ENCODE results near the gene PRKACA.

GRCh38 chr19:14147797-14148605, 30.4 kb upstream of the PRKACA start:
- TF ChIP-seq, protein P1, sequence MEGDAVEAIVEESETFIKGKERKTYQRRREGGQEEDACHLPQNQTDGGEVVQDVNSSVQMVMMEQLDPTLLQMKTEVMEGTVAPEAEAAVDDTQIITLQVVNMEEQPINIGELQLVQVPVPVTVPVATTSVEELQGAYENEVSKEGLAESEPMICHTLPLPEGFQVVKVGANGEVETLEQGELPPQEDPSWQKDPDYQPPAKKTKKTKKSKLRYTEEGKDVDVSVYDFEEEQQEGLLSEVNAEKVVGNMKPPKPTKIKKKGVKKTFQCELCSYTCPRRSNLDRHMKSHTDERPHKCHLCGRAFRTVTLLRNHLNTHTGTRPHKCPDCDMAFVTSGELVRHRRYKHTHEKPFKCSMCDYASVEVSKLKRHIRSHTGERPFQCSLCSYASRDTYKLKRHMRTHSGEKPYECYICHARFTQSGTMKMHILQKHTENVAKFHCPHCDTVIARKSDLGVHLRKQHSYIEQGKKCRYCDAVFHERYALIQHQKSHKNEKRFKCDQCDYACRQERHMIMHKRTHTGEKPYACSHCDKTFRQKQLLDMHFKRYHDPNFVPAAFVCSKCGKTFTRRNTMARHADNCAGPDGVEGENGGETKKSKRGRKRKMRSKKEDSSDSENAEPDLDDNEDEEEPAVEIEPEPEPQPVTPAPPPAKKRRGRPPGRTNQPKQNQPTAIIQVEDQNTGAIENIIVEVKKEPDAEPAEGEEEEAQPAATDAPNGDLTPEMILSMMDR (IDR thresholded peaks at IDR 0.05; ENCODE audit: low read length): peak; percentile 49
- no peak for TF ChIP-seq EZH2 (optimal IDR thresholded peaks at IDR 0.05; ENCODE audit: low read depth, low read length)
